ENCODE measurements around the gene DLX2. TPM values are rescaled to one million over a fixed set of nuclear protein-coding genes. Genes with fewer than 3 reads are reported as not detected.
"Not testable (repeated sequence)": the region's sequence is repeated elsewhere in the genome, so short reads cannot be mapped to it uniquely, and the experiment has no call there.

Gene DLX2
- total RNA-seq, 1 experiment from 2014 or later: 0.76 TPM

DNA sequence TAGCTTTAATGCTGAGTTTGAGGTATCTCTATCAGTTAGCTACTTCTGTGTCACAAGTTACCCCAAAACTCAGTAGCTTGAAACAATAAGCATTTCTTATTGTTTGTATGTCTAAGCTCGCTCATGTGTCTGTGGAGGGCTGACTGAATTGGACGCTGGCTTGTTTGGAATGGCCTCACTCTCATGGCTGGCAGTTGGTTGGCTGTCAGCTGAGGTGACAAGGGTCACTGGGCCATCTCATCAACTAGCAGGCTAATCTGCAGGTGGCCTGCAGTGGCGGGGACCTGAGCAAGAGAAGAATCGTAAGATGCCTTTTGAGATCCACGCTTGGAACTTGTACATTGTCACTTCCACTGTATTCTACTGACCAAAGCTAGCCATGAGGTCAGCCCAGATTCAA lies 13.4 kb upstream of the DLX2 start:
- H3K36me3 ChIP-seq (ENCODE audit: low read depth): no peaks in the 10 kb centered on the region
- POLR2A ChIA-PET (ENCODE audit: unreplicated experiment): interaction anchor here (0.5 to 0.6 kb wide), 2 partner anchors 132 to 134 kb away, joined by 4 read pairs; no protein-coding TSS in a partner anchor
- CTCF ChIA-PET: interaction anchor here (0.6 to 0.9 kb wide), 3 partner anchors 11 to 1872 kb away, joined by 4 to 7 read pairs (median 4); no protein-coding TSS in a partner anchor
- no peak for DNase-seq
- intact Hi-C loops (cut with micrococcal nuclease; ENCODE audit: unreplicated experiment): no loop called here
- no peaks in the 10 kb centered on the region for H3K79me2 ChIP-seq (ENCODE audit: low read depth)
- H4K20me1 ChIP-seq (ENCODE audit: insufficient read depth): no peaks in the 10 kb centered on the region
- H3F3A ChIP-seq (ENCODE audit: insufficient read depth, low read depth): peaks cover 25% of the 10 kb centered on the region
- no peak for TF ChIP-seq EZH2 (IDR thresholded peaks at IDR 0.05; ENCODE audit: low read depth)
- TF ChIP-seq, protein P1, sequence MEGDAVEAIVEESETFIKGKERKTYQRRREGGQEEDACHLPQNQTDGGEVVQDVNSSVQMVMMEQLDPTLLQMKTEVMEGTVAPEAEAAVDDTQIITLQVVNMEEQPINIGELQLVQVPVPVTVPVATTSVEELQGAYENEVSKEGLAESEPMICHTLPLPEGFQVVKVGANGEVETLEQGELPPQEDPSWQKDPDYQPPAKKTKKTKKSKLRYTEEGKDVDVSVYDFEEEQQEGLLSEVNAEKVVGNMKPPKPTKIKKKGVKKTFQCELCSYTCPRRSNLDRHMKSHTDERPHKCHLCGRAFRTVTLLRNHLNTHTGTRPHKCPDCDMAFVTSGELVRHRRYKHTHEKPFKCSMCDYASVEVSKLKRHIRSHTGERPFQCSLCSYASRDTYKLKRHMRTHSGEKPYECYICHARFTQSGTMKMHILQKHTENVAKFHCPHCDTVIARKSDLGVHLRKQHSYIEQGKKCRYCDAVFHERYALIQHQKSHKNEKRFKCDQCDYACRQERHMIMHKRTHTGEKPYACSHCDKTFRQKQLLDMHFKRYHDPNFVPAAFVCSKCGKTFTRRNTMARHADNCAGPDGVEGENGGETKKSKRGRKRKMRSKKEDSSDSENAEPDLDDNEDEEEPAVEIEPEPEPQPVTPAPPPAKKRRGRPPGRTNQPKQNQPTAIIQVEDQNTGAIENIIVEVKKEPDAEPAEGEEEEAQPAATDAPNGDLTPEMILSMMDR (conservative IDR thresholded peaks at IDR 0.05): no peak
- no peak overlapping the region for H3K4me2 ChIP-seq
- H3K4me1 ChIP-seq (replicated peaks; ENCODE audit: insufficient read depth): peaks cover 28% of the 10 kb centered on the region
- BruUV-seq (replicated peaks): no TSS peak
- no peaks in the 10 kb centered on the region for H3K27me3 ChIP-seq (ENCODE audit: insufficient read depth, low read depth)
- no peaks in the 10 kb centered on the region for H3K9me3 ChIP-seq (ENCODE audit: insufficient read depth, low read depth)
- no peak overlapping the region for H3K4me3 ChIP-seq
- H2AFZ ChIP-seq: no peak overlapping the region; the same call in 1 of the 2 replicates
- no peaks in the 10 kb centered on the region for H3K9me2 ChIP-seq (ENCODE audit: insufficient read depth)
- no peak overlapping the region for H3K27ac ChIP-seq

DNA sequence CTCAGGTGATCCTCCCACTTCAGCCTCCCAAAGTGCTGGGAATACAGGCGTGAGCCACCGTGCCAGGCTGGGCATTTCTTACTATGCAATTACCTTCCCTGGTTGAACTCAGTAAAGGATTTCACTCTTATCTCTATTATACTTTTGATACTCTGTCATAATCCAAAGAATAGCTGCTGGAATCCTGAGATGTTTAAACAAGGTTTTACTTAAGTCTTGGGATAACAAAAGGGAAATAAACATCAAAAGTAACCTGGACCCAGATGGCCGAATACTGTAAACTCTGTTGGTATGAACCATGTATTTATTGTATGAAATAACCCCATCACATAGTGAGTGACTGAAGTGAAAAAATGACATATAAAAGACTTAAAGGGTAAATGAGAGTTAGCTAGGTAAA lies 11.9 kb upstream of the DLX2 start:
- intact Hi-C loops (cut with micrococcal nuclease; ENCODE audit: unreplicated experiment): no loop called here
- no peaks in the 10 kb centered on the region for H3K9me2 ChIP-seq (ENCODE audit: insufficient read depth)
- no peaks in the 10 kb centered on the region for H3K27me3 ChIP-seq (ENCODE audit: insufficient read depth, low read depth)
- ChIA-PET CTCF (no interaction called here), POLR2A (ENCODE audit: unreplicated experiment) (no interaction called here)
- no peaks in the 10 kb centered on the region for H3K79me2 ChIP-seq (ENCODE audit: low read depth)
- BruUV-seq (replicated peaks): no TSS peak
- no peak for DNase-seq
- no peaks in the 10 kb centered on the region for H3K9me3 ChIP-seq (ENCODE audit: insufficient read depth, low read depth)
- H3K36me3 ChIP-seq (ENCODE audit: low read depth): no peaks in the 10 kb centered on the region
- H3K4me3 ChIP-seq: no peak overlapping the region
- peaks cover 11% of the 10 kb centered on the region for H3F3A ChIP-seq (ENCODE audit: insufficient read depth, low read depth)
- peaks cover 13% of the 10 kb centered on the region for H3K4me1 ChIP-seq (replicated peaks; ENCODE audit: insufficient read depth)
- no peak overlapping the region for H3K27ac ChIP-seq
- no peak overlapping the region for H3K4me2 ChIP-seq
- no peak overlapping the region for H2AFZ ChIP-seq
- no peaks in the 10 kb centered on the region for H4K20me1 ChIP-seq (ENCODE audit: insufficient read depth)
- TF ChIP-seq, protein P1 (conservative IDR thresholded peaks at IDR 0.05): no peak
- TF ChIP-seq EZH2 (IDR thresholded peaks at IDR 0.05; ENCODE audit: low read depth): no peak

- H4K20me1 ChIP-seq (ENCODE audit: insufficient read depth); H3F3A ChIP-seq (ENCODE audit: insufficient read depth, low read depth); BruUV-seq (replicated peaks); H3K36me3 ChIP-seq (ENCODE audit: low read depth); H3K9me3 ChIP-seq (ENCODE audit: insufficient read depth, low read depth); H2AFZ ChIP-seq; H3K27me3 ChIP-seq (ENCODE audit: insufficient read depth, low read depth); H3K79me2 ChIP-seq (ENCODE audit: low read depth); DNase-seq; H3K4me3 ChIP-seq; POLR2A ChIA-PET (ENCODE audit: unreplicated experiment); intact Hi-C loops (cut with micrococcal nuclease; ENCODE audit: unreplicated experiment); H3K9me2 ChIP-seq (ENCODE audit: insufficient read depth); H3K27ac ChIP-seq; H3K4me1 ChIP-seq (replicated peaks; ENCODE audit: insufficient read depth); H3K4me2 ChIP-seq: not testable (repeated sequence)
- CTCF ChIA-PET: interaction anchor here (0.6 to 1.7 kb wide), 8 partner anchors 10 to 532 kb away, joined by 3 to 8 read pairs (median 4); no protein-coding TSS in a partner anchor
Observed at GRCh38 chr2:172114176-172114575, 11.5 kb upstream of the DLX2 start.

DNA sequence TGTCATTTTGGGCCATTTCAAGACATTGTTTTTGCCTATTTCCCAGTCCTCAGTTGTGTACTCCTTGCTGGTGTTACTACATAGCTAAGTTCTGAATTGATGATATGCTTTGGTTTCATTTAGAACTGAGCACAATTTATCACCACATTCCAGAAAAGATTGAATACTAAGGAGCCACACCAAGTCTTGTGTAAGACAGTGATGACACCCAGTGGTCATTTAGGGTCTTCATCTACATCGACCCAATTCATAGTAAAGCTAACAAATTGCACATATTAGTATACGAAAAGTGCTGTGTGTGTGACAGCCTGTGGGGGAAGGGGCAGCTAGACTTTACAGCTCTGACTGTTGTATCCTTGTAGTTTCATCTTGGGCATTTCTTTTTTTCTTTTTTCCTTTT lies 10.9 kb upstream of the DLX2 start:
- Histone ChIP-seq H3K79me2 (ENCODE audit: low read depth) (no peaks in the 10 kb centered on the region), H3K9me2 (ENCODE audit: insufficient read depth) (no peaks in the 10 kb centered on the region), H3K36me3 (ENCODE audit: low read depth) (no peaks in the 10 kb centered on the region), H3K4me2 (no peak overlapping the region), H3K9me3 (ENCODE audit: insufficient read depth, low read depth) (no peaks in the 10 kb centered on the region), H3K27ac (no peak overlapping the region), H2AFZ (no peak overlapping the region), H4K20me1 (ENCODE audit: insufficient read depth) (no peaks in the 10 kb centered on the region), H3F3A (ENCODE audit: insufficient read depth, low read depth) (peaks cover 2% of the 10 kb centered on the region), H3K4me3 (no peak overlapping the region), H3K27me3 (ENCODE audit: insufficient read depth, low read depth) (no peaks in the 10 kb centered on the region), H3K4me1 (replicated peaks; ENCODE audit: insufficient read depth) (peaks cover 3% of the 10 kb centered on the region)
- POLR2A ChIA-PET (ENCODE audit: unreplicated experiment): interaction anchor here (0.6 kb wide), 1 partner anchor 350 kb away, joined by 6 read pairs; no protein-coding TSS in a partner anchor
- intact Hi-C loops (cut with micrococcal nuclease; ENCODE audit: unreplicated experiment): no loop called here
- CTCF ChIA-PET: interaction anchor here (0.6 to 1.7 kb wide), 8 partner anchors 9 to 532 kb away, joined by 3 to 8 read pairs (median 4); no protein-coding TSS in a partner anchor
- TF ChIP-seq, protein P1 (conservative IDR thresholded peaks at IDR 0.05): peak; percentile 56
- no peak for TF ChIP-seq EZH2 (IDR thresholded peaks at IDR 0.05; ENCODE audit: low read depth)
- BruUV-seq (replicated peaks): no TSS peak
- no peak for DNase-seq

Data from PC-9 (cell line).